Smooth muscle cell (in vitro differentiated cells): ENCODE results near the gene LEMD1. TPM values are rescaled to one million over a fixed set of nuclear protein-coding genes. Genes with fewer than 3 reads are reported as not detected.

ENCODE experiments used
- DNase-seq: peaks from one replicate; lab custom pipeline; 2025; ENCODE audit not compliant: unreplicated experiment; lab: John Stamatoyannopoulos, UW
- H2AFZ ChIP-seq: fragments of 200-600 bp; sonication (generic); 2 replicates; pipeline ENCODE4 v1.6.0; 2016; ENCODE audit warnings: antibody characterized with exemption, low read depth, mild to moderate bottlenecking
- H3F3A ChIP-seq: fragments of 200-600 bp; sonication (generic); 2 replicates; pipeline ENCODE4 v1.6.0; 2017; ENCODE audit warnings: antibody characterized with exemption, low read depth
- H3K27ac ChIP-seq: fragments of 200-600 bp; sonication (generic); 2 replicates; pipeline ENCODE4 v1.5.1; 2016; ENCODE audit warnings: low read depth, mild to moderate bottlenecking
- H3K27me3 ChIP-seq: fragments of 200-600 bp; sonication (generic); 2 replicates; pipeline ENCODE4 v1.6.1; 2016; ENCODE audit warnings: low read depth, mild to moderate bottlenecking
- H3K36me3 ChIP-seq: fragments of 200-600 bp; sonication (generic); 2 replicates; pipeline ENCODE4 v1.5.1; 2016; ENCODE audit warnings: low read depth
- H3K4me1 ChIP-seq: fragments of 200-600 bp; sonication (generic); 2 replicates; pipeline ENCODE4 v1.5.1; 2016; ENCODE audit warnings: low read depth
- H3K4me2 ChIP-seq: fragments of 200-600 bp; sonication (generic); 2 replicates; pipeline ENCODE4 v1.6.0; 2016; ENCODE audit warnings: mild to moderate bottlenecking
- H3K4me3 ChIP-seq: fragments of 200-600 bp; sonication (generic); 2 replicates; pipeline ENCODE4 v1.5.1; 2016; ENCODE audit warnings: mild to moderate bottlenecking
- H3K79me2 ChIP-seq: fragments of 200-600 bp; sonication (generic); 2 replicates; pipeline ENCODE4 v1.6.0; 2016; ENCODE audit warnings: low read depth, mild to moderate bottlenecking
- H3K9ac ChIP-seq: fragments of 200-600 bp; sonication (generic); 2 replicates; pipeline ENCODE4 v1.6.0; 2016; ENCODE audit warnings: low read depth
- H3K9me3 ChIP-seq: fragments of 200-600 bp; sonication (generic); replicated peaks from 2 replicates; pipeline ENCODE4 v1.5.1; 2016; ENCODE audit warnings: low read depth
- H4K20me1 ChIP-seq: fragments of 200-600 bp; sonication (generic); 2 replicates; pipeline ENCODE4 v1.6.0; 2016; ENCODE audit warnings: low read depth
- WGBS: methylation state at CpG from one replicate; pipeline ENCODE4 v1.1.7; 2016; ENCODE audit warnings: low lambda C conversion rate; 5-methylcytosine and 5-hydroxymethylcytosine counted together
- polyA plus RNA-seq: library from polyadenylated mRNA; unstranded; fragments of >200 nt; fragmentation: Nextera tagmentation; extraction: Ambion mirVana; gene quantifications from 2 replicates; pipeline ENCODE4 v1.2.1, GENCODE V29; 2016
- total RNA-seq: library from RNA; depleted of rRNA; stranded (reverse); fragments of >200 nt; gene quantifications from 2 replicates; pipeline ENCODE4 v1.2.3, GENCODE V29; 2014
- TF ChIP-seq, protein P1 (sequence below): fragments of 200-600 bp; sonication (generic); IDR thresholded peaks from 2 replicates; pipeline ENCODE4 v1.5.1; 2017; ENCODE audit warnings: borderline replicate concordance, mild to moderate bottlenecking, antibody characterized with exemption; ENCODE audit not compliant: insufficient read depth, poor library complexity, severe bottlenecking

Gene LEMD1
- total and polyA plus RNA-seq, 2 experiments from 2014 or later = 5.8 to 8.0 TPM

- Histone ChIP-seq H3K36me3 (no peaks in the 10 kb centered on the region), H3K4me1 (peaks cover 17% of the 10 kb centered on the region), H3K9me3 (no peaks in the 10 kb centered on the region), H3K27me3 (peaks cover 5% of the 10 kb centered on the region), H3K27ac (no peak overlapping the region), H3K9ac (no peak overlapping the region), H4K20me1 (no peaks in the 10 kb centered on the region), H2AFZ (peak overlapping the region; percentile 98), H3F3A (no peaks in the 10 kb centered on the region), H3K4me3 (peak overlapping the region; percentile 74), H3K79me2 (no peaks in the 10 kb centered on the region), H3K4me2 (peak overlapping the region; percentile 98)
- TF ChIP-seq, protein P1, sequence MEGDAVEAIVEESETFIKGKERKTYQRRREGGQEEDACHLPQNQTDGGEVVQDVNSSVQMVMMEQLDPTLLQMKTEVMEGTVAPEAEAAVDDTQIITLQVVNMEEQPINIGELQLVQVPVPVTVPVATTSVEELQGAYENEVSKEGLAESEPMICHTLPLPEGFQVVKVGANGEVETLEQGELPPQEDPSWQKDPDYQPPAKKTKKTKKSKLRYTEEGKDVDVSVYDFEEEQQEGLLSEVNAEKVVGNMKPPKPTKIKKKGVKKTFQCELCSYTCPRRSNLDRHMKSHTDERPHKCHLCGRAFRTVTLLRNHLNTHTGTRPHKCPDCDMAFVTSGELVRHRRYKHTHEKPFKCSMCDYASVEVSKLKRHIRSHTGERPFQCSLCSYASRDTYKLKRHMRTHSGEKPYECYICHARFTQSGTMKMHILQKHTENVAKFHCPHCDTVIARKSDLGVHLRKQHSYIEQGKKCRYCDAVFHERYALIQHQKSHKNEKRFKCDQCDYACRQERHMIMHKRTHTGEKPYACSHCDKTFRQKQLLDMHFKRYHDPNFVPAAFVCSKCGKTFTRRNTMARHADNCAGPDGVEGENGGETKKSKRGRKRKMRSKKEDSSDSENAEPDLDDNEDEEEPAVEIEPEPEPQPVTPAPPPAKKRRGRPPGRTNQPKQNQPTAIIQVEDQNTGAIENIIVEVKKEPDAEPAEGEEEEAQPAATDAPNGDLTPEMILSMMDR = peak; percentile 84
- WGBS = 21% methylated on average over 23 of the region's 32 CpGs
- DNase-seq = no peak
These were observed 8.9 kb upstream of the LEMD1 start for GRCh38 chr1:205430696-205431305.

- WGBS = 71% methylated on average over 25 of the region's 29 CpGs
- H3K36me3 ChIP-seq = no peaks in the 10 kb centered on the region
- no peaks in the 10 kb centered on the region for H3K9me3 ChIP-seq
- peak overlapping the region; percentile 74 for H3K4me3 ChIP-seq
- no peak for DNase-seq
- no peaks in the 10 kb centered on the region for H4K20me1 ChIP-seq
- TF ChIP-seq, protein P1 = no peak
- no peaks in the 10 kb centered on the region for H3F3A ChIP-seq
- H3K27me3 ChIP-seq = peaks cover 11% of the 10 kb centered on the region
- H3K79me2 ChIP-seq = no peaks in the 10 kb centered on the region
- no peak overlapping the region for H3K9ac ChIP-seq
- no peak overlapping the region for H3K27ac ChIP-seq
- peak overlapping the region; percentile 98 for H3K4me2 ChIP-seq
- peak overlapping the region; percentile 98 for H2AFZ ChIP-seq
- peaks cover 17% of the 10 kb centered on the region for H3K4me1 ChIP-seq
These were observed 8.2 kb upstream of the LEMD1 start for GRCh38 chr1:205429762-205430695.

- WGBS = 69% methylated on average over 8 of the region's 8 CpGs
These were observed 3.2 kb upstream of the LEMD1 start for GRCh38 chr1:205424901-205425600.

More at GRCh38 chr1:205424901-205425600, 3.2 kb upstream of the LEMD1 start:
- H2AFZ ChIP-seq = no peak overlapping the region
- H3K4me1 ChIP-seq = peaks cover 7% of the 10 kb centered on the region
- peaks cover 51% of the 10 kb centered on the region for H3K27me3 ChIP-seq
- no peaks in the 10 kb centered on the region for H3K36me3 ChIP-seq
- no peaks in the 10 kb centered on the region for H4K20me1 ChIP-seq
- H3K9ac ChIP-seq = no peak overlapping the region
- H3K27ac ChIP-seq = no peak overlapping the region
- no peak overlapping the region for H3K4me3 ChIP-seq
- no peak for DNase-seq
- no peak overlapping the region for H3K4me2 ChIP-seq
- H3K9me3 ChIP-seq = no peaks in the 10 kb centered on the region
- H3K79me2 ChIP-seq = no peaks in the 10 kb centered on the region
- TF ChIP-seq, protein P1 = no peak
- no peaks in the 10 kb centered on the region for H3F3A ChIP-seq
